ENCODE measurements around the gene OR2A5. TPM values are rescaled to one million over a fixed set of nuclear protein-coding genes. Genes with fewer than 3 reads are reported as not detected.

Gene OR2A5
- total and polyA plus RNA-seq, 5 donors, result not detected

GRCh38 chr7:144085978-144086377 is 37.2 kb downstream of the OR2A5 start, which contains the start of gene OR2A12:
TSS of gene OR2A12 (plus strand) at chr7:144086278. CDS start at chr7:144095108, 8,830 bp downstream.
- intact Hi-C loops (cut with DNase I), result no loop called here
- ATAC-seq, result no peak
- Histone ChIP-seq H3K9me3 (ENCODE audit: control insufficient read depth, low read length) (no peaks in the 10 kb centered on the region), H3K27me3 (ENCODE audit: control insufficient read depth, insufficient read depth) (no peaks in the 10 kb centered on the region), H3K4me3 (ENCODE audit: low read length) (no peak within 1 kb of the TSS), H3K27ac (ENCODE audit: low read length) (no peak within 1 kb of the TSS), H3K4me1 (ENCODE audit: control insufficient read depth, insufficient read depth, low read length) (no peaks in the 10 kb centered on the region)
- 80% methylated on average over 2 of the region's 2 CpGs for WGBS
- DNase-seq, result no peak

GRCh38 chr7:144086730-144087129 is 38.0 kb downstream of the OR2A5 start:
- Histone ChIP-seq H3K9me3 (ENCODE audit: control insufficient read depth, low read length) (no peaks in the 10 kb centered on the region), H3K27ac (ENCODE audit: low read length) (no peak overlapping the region), H3K27me3 (ENCODE audit: control insufficient read depth, insufficient read depth) (no peaks in the 10 kb centered on the region), H3K4me3 (ENCODE audit: low read length) (no peak overlapping the region), H3K4me1 (ENCODE audit: control insufficient read depth, insufficient read depth, low read length) (no peaks in the 10 kb centered on the region)
- intact Hi-C loops (cut with DNase I), result no loop called here
- no peak for DNase-seq
- no peak for ATAC-seq
- WGBS, result 68% methylated on average over 4 of the region's 4 CpGs

- 67% methylated on average over 1 of the region's 1 CpG for WGBS
- Histone ChIP-seq H3K4me1 (ENCODE audit: control insufficient read depth, insufficient read depth, low read length) (no peaks in the 10 kb centered on the region), H3K4me3 (ENCODE audit: low read length) (no peak overlapping the region), H3K27ac (ENCODE audit: low read length) (no peak overlapping the region), H3K9me3 (ENCODE audit: control insufficient read depth, low read length) (no peaks in the 10 kb centered on the region), H3K27me3 (ENCODE audit: control insufficient read depth, insufficient read depth) (no peaks in the 10 kb centered on the region)
- intact Hi-C loops (cut with DNase I), result no loop called here
- DNase-seq, result no peak
- ATAC-seq, result no peak
Observed at GRCh38 chr7:144087230-144087629, 38.5 kb downstream of the OR2A5 start.

- Histone ChIP-seq H3K27ac (ENCODE audit: low read length) (no peak overlapping the region), H3K9me3 (ENCODE audit: control insufficient read depth, low read length) (no peaks in the 10 kb centered on the region), H3K27me3 (ENCODE audit: control insufficient read depth, insufficient read depth) (no peaks in the 10 kb centered on the region), H3K4me1 (ENCODE audit: control insufficient read depth, insufficient read depth, low read length) (no peaks in the 10 kb centered on the region), H3K4me3 (ENCODE audit: low read length) (no peak overlapping the region)
- WGBS, result 83% methylated on average over 3 of the region's 3 CpGs
- no peak for DNase-seq
- no peak for ATAC-seq
- intact Hi-C loops (cut with DNase I), result no loop called here
Observed at GRCh38 chr7:144090667-144091066, 41.9 kb downstream of the OR2A5 start.

- H3K4me1 ChIP-seq (ENCODE audit: control insufficient read depth, insufficient read depth, low read length), result no peaks in the 10 kb centered on the region
- H3K4me3 ChIP-seq (ENCODE audit: low read length), result no peak overlapping the region
- no peaks in the 10 kb centered on the region for H3K9me3 ChIP-seq (ENCODE audit: control insufficient read depth, low read length)
- no peak for DNase-seq
- H3K27me3 ChIP-seq (ENCODE audit: control insufficient read depth, insufficient read depth), result no peaks in the 10 kb centered on the region
- intact Hi-C loops (cut with DNase I), result no loop called here
- ATAC-seq, result no peak
- H3K27ac ChIP-seq (ENCODE audit: low read length), result no peak overlapping the region
Observed at GRCh38 chr7:144098776-144099175, 50.0 kb downstream of the OR2A5 start.

GRCh38 chr7:144100607-144101006 is 51.9 kb downstream of the OR2A5 start:
- ATAC-seq (no peak), DNase-seq (no peak)
- intact Hi-C loops (cut with DNase I), result no loop called here
- Histone ChIP-seq H3K4me3 (ENCODE audit: low read length) (no peak overlapping the region), H3K27ac (ENCODE audit: low read length) (no peak overlapping the region), H3K4me1 (ENCODE audit: control insufficient read depth, insufficient read depth, low read length) (no peaks in the 10 kb centered on the region), H3K9me3 (ENCODE audit: control insufficient read depth, low read length) (no peaks in the 10 kb centered on the region), H3K27me3 (ENCODE audit: control insufficient read depth, insufficient read depth) (no peaks in the 10 kb centered on the region)
- 57% methylated on average over 3 of the region's 3 CpGs for WGBS

GRCh38 chr7:144102041-144102440 is 53.3 kb downstream of the OR2A5 start:
- Histone ChIP-seq H3K4me1 (ENCODE audit: control insufficient read depth, insufficient read depth, low read length) (no peaks in the 10 kb centered on the region), H3K4me3 (ENCODE audit: low read length) (no peak overlapping the region), H3K27me3 (ENCODE audit: control insufficient read depth, insufficient read depth) (no peaks in the 10 kb centered on the region), H3K9me3 (ENCODE audit: control insufficient read depth, low read length) (no peaks in the 10 kb centered on the region), H3K27ac (ENCODE audit: low read length) (no peak overlapping the region)
- no peak for ATAC-seq
- DNase-seq, result no peak
- intact Hi-C loops (cut with DNase I), result no loop called here

- no peak for ATAC-seq
- no peak overlapping the region for H3K27ac ChIP-seq (ENCODE audit: low read length)
- H3K4me3 ChIP-seq (ENCODE audit: low read length), result no peak overlapping the region
- intact Hi-C loops (cut with DNase I), result no loop called here
- H3K4me1 ChIP-seq (ENCODE audit: control insufficient read depth, insufficient read depth, low read length), result no peaks in the 10 kb centered on the region
- no peak for DNase-seq
- H3K9me3 ChIP-seq (ENCODE audit: control insufficient read depth, low read length), result no peaks in the 10 kb centered on the region
- no peaks in the 10 kb centered on the region for H3K27me3 ChIP-seq (ENCODE audit: control insufficient read depth, insufficient read depth)
Observed at GRCh38 chr7:144105211-144105610, 56.5 kb downstream of the OR2A5 start.

Other genes with a start within 250 kb of the OR2A5 start
- gene TCAF1, start 146.8 kb upstream of the OR2A5 start, total RNA-seq, result 10 to 100 TPM; 22.1 to 33.7 (median 25.2) TPM
- 12.7 TPM for gene TCAF1, start 146.8 kb upstream of the OR2A5 start, polyA plus RNA-seq
- not detected for gene OR2F2, start 113.7 kb upstream of the OR2A5 start, total RNA-seq
- not detected for gene OR2F2, start 113.7 kb upstream of the OR2A5 start, polyA plus RNA-seq
- gene OR2F1, start 94.1 kb upstream of the OR2A5 start, total RNA-seq, result not detected
- gene OR2F1, start 94.1 kb upstream of the OR2A5 start, polyA plus RNA-seq, result not detected
- not detected for gene OR6B1, start 48.6 kb upstream of the OR2A5 start, total RNA-seq
- not detected for gene OR6B1, start 48.6 kb upstream of the OR2A5 start, polyA plus RNA-seq
- gene OR2A25, start 20.9 kb downstream of the OR2A5 start, total RNA-seq, result not detected
- gene OR2A25, start 20.9 kb downstream of the OR2A5 start, polyA plus RNA-seq, result not detected
- not detected for gene OR2A12, start 37.3 kb downstream of the OR2A5 start, total RNA-seq
- not detected for gene OR2A12, start 37.3 kb downstream of the OR2A5 start, polyA plus RNA-seq
- gene OR2A2, start 60.6 kb downstream of the OR2A5 start, total RNA-seq, result not detected
- not detected for gene OR2A2, start 60.6 kb downstream of the OR2A5 start, polyA plus RNA-seq
- gene OR2A14, start 74.2 kb downstream of the OR2A5 start, total RNA-seq, result not detected
- not detected for gene OR2A14, start 74.2 kb downstream of the OR2A5 start, polyA plus RNA-seq
- gene CTAGE4, start 134.5 kb downstream of the OR2A5 start, total RNA-seq, result under 1 TPM in 3 of 4 donors, not detected in 1; 0.14 to 0.28 (median 0.24) TPM
- 0.41 TPM for gene CTAGE4, start 134.5 kb downstream of the OR2A5 start, polyA plus RNA-seq
- 1 to 10 TPM in 3 of 4 donors, under 1 TPM in 1; 0.29 to 4.1 (median 2.6) TPM for gene ARHGEF35, start 146.9 kb downstream of the OR2A5 start, total RNA-seq
- 2.9 TPM for gene ARHGEF35, start 146.9 kb downstream of the OR2A5 start, polyA plus RNA-seq
- not detected for gene OR2A42, start 190.7 kb downstream of the OR2A5 start, total RNA-seq
- 0.20 TPM for gene OR2A42, start 190.7 kb downstream of the OR2A5 start, polyA plus RNA-seq
- gene OR2A7, start 215.8 kb downstream of the OR2A5 start, total RNA-seq, result 1 to 10 TPM in 3 of 4 donors, under 1 TPM in 1; 0.40 to 1.5 (median 1.4) TPM
- 0.45 TPM for gene OR2A7, start 215.8 kb downstream of the OR2A5 start, polyA plus RNA-seq
- under 1 TPM; 0.14 to 0.91 (median 0.38) TPM for gene CTAGE8, start 220.3 kb downstream of the OR2A5 start, total RNA-seq
- 0.23 TPM for gene CTAGE8, start 220.3 kb downstream of the OR2A5 start, polyA plus RNA-seq

All from right cardiac atrium (tissue), 5 donors.